Epidermal melanocyte (primary cell): ENCODE results near the gene ABI2.
"Not testable (repeated sequence)": the region's sequence is repeated elsewhere in the genome, so short reads cannot be mapped to it uniquely, and the experiment has no call there.

Source experiments
- DNase-seq: peaks from one replicate; pipeline ENCODE4 v3.0.0; 2011; ENCODE audit warnings: low spot score; ENCODE audit not compliant: insufficient read length

ABI2 gene

GRCh38 chr2:203354966-203355365 lies 26.8 kb downstream of the ABI2 start:
- DNase-seq: no peak

GRCh38 chr2:203359450-203359849 lies 31.3 kb downstream of the ABI2 start:
- no peak for DNase-seq

GRCh38 chr2:203360833-203361430 lies 32.7 kb downstream of the ABI2 start:
- DNase-seq: no peak

GRCh38 chr2:203361495-203361894 lies 33.3 kb downstream of the ABI2 start:
- DNase-seq: no peak

- DNase-seq: no peak
Measured at GRCh38 chr2:203361922-203362321, 33.7 kb downstream of the ABI2 start.

GRCh38 chr2:203366639-203367466 lies 38.7 kb downstream of the ABI2 start:
- no peak for DNase-seq

GRCh38 chr2:203372706-203373105 lies 44.5 kb downstream of the ABI2 start:
- not testable (repeated sequence) for DNase-seq

- no peak for DNase-seq
Measured at GRCh38 chr2:203376173-203376572, 48.0 kb downstream of the ABI2 start.

- no peak for DNase-seq
Measured at GRCh38 chr2:203379156-203379555, 51.0 kb downstream of the ABI2 start.

GRCh38 chr2:203383038-203383437 lies 54.8 kb downstream of the ABI2 start:
- no peak for DNase-seq

GRCh38 chr2:203388153-203388552 lies 60.0 kb downstream of the ABI2 start:
- not testable (repeated sequence) for DNase-seq

GRCh38 chr2:203394519-203395227 lies 66.5 kb downstream of the ABI2 start:
- DNase-seq: no peak

- no peak for DNase-seq
Measured at GRCh38 chr2:203395858-203396257, 67.7 kb downstream of the ABI2 start.

GRCh38 chr2:203396667-203397066 lies 68.5 kb downstream of the ABI2 start:
- DNase-seq: no peak

- DNase-seq: no peak
Measured at GRCh38 chr2:203399031-203399430, 70.8 kb downstream of the ABI2 start.

GRCh38 chr2:203400805-203401585 lies 72.8 kb downstream of the ABI2 start:
- DNase-seq: no peak

- DNase-seq: no peak
Measured at GRCh38 chr2:203404996-203405395, 76.8 kb downstream of the ABI2 start.

GRCh38 chr2:203407496-203407895 lies 79.3 kb downstream of the ABI2 start:
- DNase-seq: no peak

GRCh38 chr2:203412546-203413331 lies 84.5 kb downstream of the ABI2 start:
- DNase-seq: no peak

- DNase-seq: no peak
Measured at GRCh38 chr2:203413796-203414195, 85.6 kb downstream of the ABI2 start.

GRCh38 chr2:203418271-203418670 lies 90.1 kb downstream of the ABI2 start:
- DNase-seq: no peak
